GM21360 (cell line): ENCODE results near the gene RIPK1.
A peak's percentile ranks its signal among the peaks of the same experiment; 100 is the strongest.

Experiments
- ATAC-seq: cut with Tn5 transposase; IDR thresholded peaks from one replicate; pipeline ENCODE4 v1.9.1; 2021; ENCODE audit warnings: mild to moderate bottlenecking, moderate library complexity; ENCODE audit not compliant: unreplicated experiment

RIPK1 gene

GRCh38 chr6:3079682-3080081 lies 11.4 kb downstream of the RIPK1 start:
- no peak for ATAC-seq

- no peak for ATAC-seq
These were observed 13.7 kb downstream of the RIPK1 start for GRCh38 chr6:3081960-3082359.

- ATAC-seq = no peak
These were observed 16.8 kb downstream of the RIPK1 start for GRCh38 chr6:3085074-3085473.

GRCh38 chr6:3086282-3086946 lies 18.1 kb downstream of the RIPK1 start:
- no peak for ATAC-seq

GRCh38 chr6:3088446-3088845 lies 20.2 kb downstream of the RIPK1 start:
- no peak for ATAC-seq

GRCh38 chr6:3088968-3089367 lies 20.7 kb downstream of the RIPK1 start:
- no peak for ATAC-seq

- ATAC-seq = no peak
These were observed 21.7 kb downstream of the RIPK1 start for GRCh38 chr6:3090013-3090412.

- no peak for ATAC-seq
These were observed 26.5 kb downstream of the RIPK1 start for GRCh38 chr6:3094815-3095214.

- ATAC-seq = no peak
These were observed 34.6 kb downstream of the RIPK1 start for GRCh38 chr6:3102875-3103274.

GRCh38 chr6:3108746-3109414 lies 40.6 kb downstream of the RIPK1 start:
- no peak for ATAC-seq

- no peak for ATAC-seq
These were observed 41.5 kb downstream of the RIPK1 start for GRCh38 chr6:3109761-3110160.

GRCh38 chr6:3114377-3114776 lies 46.1 kb downstream of the RIPK1 start:
- ATAC-seq = no peak

GRCh38 chr6:3117912-3118352 lies 49.6 kb downstream of the RIPK1 start:
- ATAC-seq = no peak

- peak; percentile 85 for ATAC-seq
These were observed 50.2 kb downstream of the RIPK1 start, which contains the start of gene BPHL for GRCh38 chr6:3118353-3119039. TSS of gene BPHL (plus strand) at chr6:3118711. CDS start at chr6:3118741, 30 bp downstream.

- ATAC-seq = peak; percentile 24
These were observed 50.9 kb downstream of the RIPK1 start for GRCh38 chr6:3119040-3119723.

GRCh38 chr6:3120765-3121089 lies 52.4 kb downstream of the RIPK1 start:
- ATAC-seq = no peak

- ATAC-seq = no peak
These were observed 54.5 kb downstream of the RIPK1 start for GRCh38 chr6:3122823-3123182.

GRCh38 chr6:3124667-3125066 lies 56.4 kb downstream of the RIPK1 start:
- no peak for ATAC-seq

GRCh38 chr6:3125815-3126214 lies 57.5 kb downstream of the RIPK1 start:
- no peak for ATAC-seq

- ATAC-seq = no peak
These were observed 60.2 kb downstream of the RIPK1 start for GRCh38 chr6:3128356-3129108.

GRCh38 chr6:3131695-3132094 lies 63.4 kb downstream of the RIPK1 start:
- no peak for ATAC-seq
